Prostate gland (tissue), 2 donors: Measurements from ENCODE around the gene NCAPG2. TPM values are rescaled to one million over a fixed set of nuclear protein-coding genes. Genes with fewer than 3 reads are reported as not detected.
"Not testable (repeated sequence)": the region's sequence is repeated elsewhere in the genome, so short reads cannot be mapped to it uniquely, and the experiment has no call there.

Experiments used
- DNase-seq: peaks from one replicate; pipeline ENCODE4 v3.0.0-alpha.2; 2019; ENCODE audit warnings: low spot score
- H3K27ac ChIP-seq, 2 donors: fragments of 200-600 bp; sonication (generic); 2 replicates each; pipeline ENCODE4 v1.5.1; 2017 to 2019
- H3K27me3 ChIP-seq: fragments of 200-600 bp; sonication (generic); replicated peaks from 2 replicates; pipeline ENCODE4 v1.5.1; 2019; ENCODE audit not compliant: insufficient read depth
- H3K36me3 ChIP-seq, 2 donors: fragments of 200-600 bp; sonication (generic); 1 replicate in 1 of 2; 2 replicates in 1 of 2; pipeline versions ENCODE4 v1.5.1 to v1.8.1; 2017 to 2019
- H3K4me1 ChIP-seq: fragments of 200-600 bp; sonication (generic); replicated peaks from 2 replicates; pipeline ENCODE4 v1.5.1; 2019
- H3K4me3 ChIP-seq, 2 donors: fragments of 200-600 bp; sonication (generic); 2 replicates each; pipeline ENCODE4 v1.5.1; 2017 to 2019
- H3K9me3 ChIP-seq: fragments of 200-600 bp; sonication (generic); 2 replicates; pipeline ENCODE4 v1.5.1; 2017
- CTCF ChIP-seq, 4 experiments: fragments of 200-600 bp in 2 of 4; fragments of 450-650 bp in 2 of 4; sonication (generic) in 2 of 4; IDR thresholded peaks; 1 replicate in 3 of 4; 2 replicates in 1 of 4; pipeline ENCODE4 v1.5.1; 2016 to 2019; ENCODE audit warnings: antibody characterized with exemption in 4 of 4, mild to moderate bottlenecking in 2 of 4, moderate library complexity in 2 of 4
- POLR2A ChIP-seq: fragments of 450-650 bp; IDR thresholded peaks from one replicate; pipeline ENCODE4 v1.6.1; 2016; ENCODE audit warnings: antibody characterized with exemption, mild to moderate bottlenecking
- POLR2AphosphoS5 ChIP-seq: sonication (generic); formaldehyde crosslinking; IDR thresholded peaks from one replicate; pipeline ENCODE4 v1.6.1; 2017; ENCODE audit warnings: antibody characterized with exemption
- WGBS: methylation state at CpG from one replicate; pipeline ENCODE4 v1.1.5; 2018; 5-methylcytosine and 5-hydroxymethylcytosine counted together
- intact Hi-C: fragments of 100-400 bp; cut with DNase I; formaldehyde crosslinking; loops from one replicate; pipeline ENCODE4 v1.14.2; 2022
- total RNA-seq, 2 donors: library from RNA; depleted of rRNA; stranded (reverse); fragments of >200 nt; gene quantifications; one replicate each; pipeline ENCODE4 v1.1.0, GENCODE V29; 2016

The NCAPG2 gene
- total RNA-seq, 2 donors from 2014 or later, result 7.9 to 11.9 TPM

- no peak overlapping the region for H3K4me3 ChIP-seq
- H3K27me3 ChIP-seq, result no peaks in the 10 kb centered on the region
- intact Hi-C loops, result loop anchor here (10.0 kb wide), 2 partner anchors 125 to 165 kb away; partner anchors contain the start of gene ESYT2
- no peak for TF ChIP-seq POLR2AphosphoS5
- TF ChIP-seq POLR2A, result no peak
- TF ChIP-seq CTCF (IDR thresholded peaks at IDR 0.05), result no peak
- no peaks in the 10 kb centered on the region for H3K9me3 ChIP-seq
- DNase-seq, result no peak
- no peaks in the 10 kb centered on the region for H3K4me1 ChIP-seq
- H3K36me3 ChIP-seq, result no peaks in the 10 kb centered on the region
- no peak overlapping the region for H3K27ac ChIP-seq
- WGBS, result 93% methylated on average over 5 of the region's 5 CpGs
Measured at GRCh38 chr7:158700008-158700407, 4.6 kb downstream of the NCAPG2 start.

- intact Hi-C loops, result no loop called here
- Histone ChIP-seq H3K4me3 (no peak overlapping the region), H3K27ac (no peak overlapping the region), H3K4me1 (no peaks in the 10 kb centered on the region), H3K9me3 (no peaks in the 10 kb centered on the region), H3K27me3 (no peaks in the 10 kb centered on the region), H3K36me3 (no peaks in the 10 kb centered on the region)
- DNase-seq, result no peak
- no peak for TF ChIP-seq POLR2A
- TF ChIP-seq CTCF (IDR thresholded peaks at IDR 0.05), result no peak
- TF ChIP-seq POLR2AphosphoS5, result no peak
- 0% methylated on average over 1 of the region's 1 CpG for WGBS
Measured at GRCh38 chr7:158699341-158699740, 5.3 kb downstream of the NCAPG2 start.

GRCh38 chr7:158698657-158699195 is 5.9 kb downstream of the NCAPG2 start:
- no peaks in the 10 kb centered on the region for H3K9me3 ChIP-seq
- no peaks in the 10 kb centered on the region for H3K4me1 ChIP-seq
- no peak overlapping the region for H3K4me3 ChIP-seq
- 86% methylated on average over 3 of the region's 3 CpGs for WGBS
- intact Hi-C loops, result no loop called here
- H3K27me3 ChIP-seq, result no peaks in the 10 kb centered on the region
- no peak for DNase-seq
- H3K36me3 ChIP-seq, result no peaks in the 10 kb centered on the region
- TF ChIP-seq CTCF (IDR thresholded peaks at IDR 0.05) (no peak), POLR2AphosphoS5 (no peak), POLR2A (no peak)
- no peak overlapping the region for H3K27ac ChIP-seq

- H3K4me1 ChIP-seq, intact Hi-C loops, H3K9me3 ChIP-seq, DNase-seq, H3K4me3 ChIP-seq, H3K27ac ChIP-seq, H3K27me3 ChIP-seq, H3K36me3 ChIP-seq: not testable (repeated sequence)
- 98% methylated on average over 2 of the region's 2 CpGs for WGBS
Measured at GRCh38 chr7:158697597-158697996, 7.0 kb downstream of the NCAPG2 start.

GRCh38 chr7:158695726-158696452 is 8.7 kb downstream of the NCAPG2 start:
- intact Hi-C loops, result loop anchor here (2.0 kb wide), 1 partner anchor 281 kb away; no protein-coding TSS in a partner anchor
- no peaks in the 10 kb centered on the region for H3K4me1 ChIP-seq
- TF ChIP-seq CTCF (IDR thresholded peaks at IDR 0.05) (peak; percentile 49 to 84 (median 64)), POLR2AphosphoS5 (peak; percentile 86), POLR2A (no peak)
- no peak overlapping the region for H3K4me3 ChIP-seq
- no peaks in the 10 kb centered on the region for H3K36me3 ChIP-seq
- H3K27me3 ChIP-seq, result no peaks in the 10 kb centered on the region
- peak; percentile 70 for DNase-seq
- H3K9me3 ChIP-seq, result no peaks in the 10 kb centered on the region
- WGBS, result 52% methylated on average over 10 of the region's 10 CpGs
- H3K27ac ChIP-seq, result peak overlapping the region in 1 of 2 donors; percentile 39
